IMR-90 (cell line): ENCODE data around the gene UTF1. TPM values are rescaled to one million over a fixed set of nuclear protein-coding genes. Genes with fewer than 3 reads are reported as not detected.

Experiments
- ATAC-seq: fragments of 200-7000 bp; cut with Tn5 transposase; 2 replicates; pipeline ENCODE4 v1.9.1; 2020; ENCODE audit warnings: low read depth, mild to moderate bottlenecking, moderate library complexity
- BruUV-seq: library from RNA; stranded (reverse); fragments of 400-500 nt; replicated peaks from 2 replicates; lab custom pipeline; 2021; lab: Mats Ljungman, UMichigan
- CTCF ChIA-PET: fragments of 300-600 bp; formaldehyde crosslinking; extraction: SDS; loops from one replicate; lab custom pipeline; 2021; ENCODE audit warnings: antibody characterized with exemption; lab: Yijun Ruan, JAX
- POLR2A ChIA-PET: fragments of 300-600 bp; sonication (Branson Sonifier 250); formaldehyde crosslinking; loops from one replicate; lab custom pipeline; 2022; ENCODE audit warnings: antibody characterized with exemption; ENCODE audit not compliant: unreplicated experiment; lab: Charles Lee
- DNase-seq: peaks from one replicate; pipeline ENCODE4 v3.0.0; 2013
- H2AFZ ChIP-seq: replicated peaks from 2 replicates; pipeline ENCODE3; 2013; ENCODE audit warnings: low read length, mild to moderate bottlenecking; ENCODE audit not compliant: poor library complexity
- H2AK5ac ChIP-seq: 2 replicates; pipeline ENCODE4 v1.6.1; 2013; ENCODE audit warnings: low read depth, low read length, inconsistent platforms
- H2AK9ac ChIP-seq: replicated peaks from 2 replicates; pipeline ENCODE3; 2013; ENCODE audit warnings: mild to moderate bottlenecking, low read depth, low read length, moderate library complexity; ENCODE audit not compliant: poor library complexity
- H2BK120ac ChIP-seq: 2 replicates; pipeline ENCODE4 v1.6.1; 2013; ENCODE audit warnings: low read depth, low read length, inconsistent platforms
- H2BK15ac ChIP-seq: 3 replicates; pipeline ENCODE4 v1.6.1; 2013; ENCODE audit warnings: low read depth, low read length, inconsistent platforms
- H2BK20ac ChIP-seq: 2 replicates; pipeline ENCODE4 v1.6.1; 2013; ENCODE audit warnings: low read depth, mild to moderate bottlenecking, inconsistent platforms, low read length, moderate library complexity
- H2BK5ac ChIP-seq: 2 replicates; pipeline ENCODE4 v1.6.1; 2013; ENCODE audit warnings: mild to moderate bottlenecking, low read depth, low read length, inconsistent platforms; ENCODE audit not compliant: poor library complexity, severe bottlenecking
- H3K14ac ChIP-seq: replicated peaks from 2 replicates; pipeline ENCODE4 v1.6.1; 2013; ENCODE audit warnings: low read depth, low read length, inconsistent platforms
- H3K18ac ChIP-seq: 2 replicates; pipeline ENCODE4 v1.6.1; 2013; ENCODE audit warnings: low read depth, low read length, control low read depth
- H3K23ac ChIP-seq: 2 replicates; pipeline ENCODE4 v1.6.1; 2013; ENCODE audit warnings: low read depth, low read length, inconsistent platforms
- H3K27ac ChIP-seq: 2 replicates; pipeline ENCODE4 v1.5.1; 2013; ENCODE audit warnings: mild to moderate bottlenecking, control low read depth, low read length; ENCODE audit not compliant: insufficient read depth
- H3K27me3 ChIP-seq: 2 replicates; pipeline ENCODE4 v1.6.1; 2013; ENCODE audit warnings: low read length; ENCODE audit not compliant: control insufficient read depth, insufficient read depth
- H3K36me3 ChIP-seq: 2 replicates; pipeline ENCODE4 v1.6.1; 2013; ENCODE audit warnings: low read length, mixed read lengths; ENCODE audit not compliant: control insufficient read depth, insufficient read depth
- H3K4ac ChIP-seq: 2 replicates; pipeline ENCODE4 v1.6.1; 2013; ENCODE audit warnings: low read depth, low read length, inconsistent platforms
- H3K4me1 ChIP-seq: 2 replicates; pipeline ENCODE4 v1.6.1; 2013; ENCODE audit warnings: low read length, mixed read lengths; ENCODE audit not compliant: control insufficient read depth, insufficient read depth
- H3K4me2 ChIP-seq: 2 replicates; pipeline ENCODE4 v1.6.1; 2013; ENCODE audit warnings: low read depth, mild to moderate bottlenecking, control low read depth, low read length, moderate library complexity
- H3K4me3 ChIP-seq: 2 replicates; pipeline ENCODE4 v1.5.1; 2013; ENCODE audit warnings: low read depth, mild to moderate bottlenecking, control low read depth, low read length, moderate library complexity; ENCODE audit not compliant: insufficient read depth
- H3K56ac ChIP-seq: 2 replicates; pipeline ENCODE4 v1.6.1; 2013; ENCODE audit warnings: low read length, inconsistent platforms; ENCODE audit not compliant: insufficient read depth; ENCODE audit errors: extremely low read depth
- H3K79me1 ChIP-seq, 2 experiments: 2 replicates each; pipeline ENCODE4 v1.6.1; 2013; ENCODE audit warnings: low read length in 2 of 2, inconsistent platforms in 1 of 2, low read depth in 1 of 2
- H3K9ac ChIP-seq: 2 replicates; pipeline ENCODE4 v1.6.1; 2013; ENCODE audit warnings: low read depth, low read length, control low read depth
- H3K9me1 ChIP-seq: 2 replicates; pipeline ENCODE4 v1.6.1; 2013; ENCODE audit warnings: low read length, inconsistent platforms; ENCODE audit not compliant: insufficient read depth
- H3K9me3 ChIP-seq: 2 replicates; pipeline ENCODE4 v1.6.1; 2013; ENCODE audit warnings: low read length; ENCODE audit not compliant: control insufficient read depth, insufficient read depth
- H4K20me1 ChIP-seq: 2 replicates; pipeline ENCODE4 v1.6.1; 2013; ENCODE audit warnings: low read length, inconsistent platforms; ENCODE audit not compliant: insufficient read depth
- H4K5ac ChIP-seq: 2 replicates; pipeline ENCODE4 v1.6.1; 2013; ENCODE audit warnings: mild to moderate bottlenecking, low read depth, low read length, control low read depth
- H4K8ac ChIP-seq, 2 experiments: 2 replicates each; pipeline ENCODE4 v1.6.1; 2013; ENCODE audit warnings: low read depth in 2 of 2, low read length in 2 of 2, control low read depth in 1 of 2, inconsistent platforms in 1 of 2
- H4K91ac ChIP-seq: 2 replicates; pipeline ENCODE4 v1.6.1; 2013; ENCODE audit warnings: low read depth, low read length, inconsistent platforms; ENCODE audit not compliant: insufficient read depth
- BHLHE40 ChIP-seq: fragments of 150-350 bp; IDR thresholded peaks from 2 replicates; pipeline ENCODE4 v1.6.1; 2016; ENCODE audit warnings: mild to moderate bottlenecking, low read depth, low read length
- CEBPB ChIP-seq: IDR thresholded peaks from 2 replicates; pipeline ENCODE4 v1.6.1; 2012; ENCODE audit warnings: low read depth, low read length, improper control_type of control experiment
- CHD1 ChIP-seq: IDR thresholded peaks from 2 replicates; pipeline ENCODE4 v1.6.1; 2012; ENCODE audit warnings: low read depth, low read length, improper control_type of control experiment
- CTCF ChIP-seq: conservative IDR thresholded peaks from 2 replicates; pipeline ENCODE4 v1.5.1; 2012; ENCODE audit warnings: mild to moderate bottlenecking, low read depth, low read length, improper control_type of control experiment
- ELK1 ChIP-seq: fragments of 150-350 bp; IDR thresholded peaks from 2 replicates; pipeline ENCODE4 v1.6.1; 2016; ENCODE audit warnings: low read depth, mild to moderate bottlenecking, low read length, moderate library complexity, borderline replicate concordance
- FOS ChIP-seq: fragments of 150-350 bp; IDR thresholded peaks from 2 replicates; pipeline ENCODE4 v1.6.1; 2016; ENCODE audit warnings: low read depth, low read length
- MAFK ChIP-seq: IDR thresholded peaks from 2 replicates; pipeline ENCODE4 v1.6.1; 2012; ENCODE audit warnings: low read depth, low read length, improper control_type of control experiment
- MAZ ChIP-seq: IDR thresholded peaks from 2 replicates; pipeline ENCODE4 v1.6.1; 2012; ENCODE audit warnings: low read depth, mild to moderate bottlenecking, low read length, improper control_type of control experiment, moderate library complexity, borderline replicate concordance
- MXI1 ChIP-seq: IDR thresholded peaks from 2 replicates; pipeline ENCODE4 v1.6.1; 2012; ENCODE audit warnings: low read depth, mild to moderate bottlenecking, low read length, moderate library complexity, borderline replicate concordance
- NFE2L2 ChIP-seq: fragments of 150-350 bp; IDR thresholded peaks from 2 replicates; pipeline ENCODE4 v1.6.1; 2016; ENCODE audit warnings: low read depth, mild to moderate bottlenecking, low read length
- POLR2A ChIP-seq: IDR thresholded peaks from 2 replicates; pipeline ENCODE4 v1.6.1; 2012; ENCODE audit warnings: mild to moderate bottlenecking, low read depth, low read length
- RAD21 ChIP-seq: IDR thresholded peaks from 2 replicates; pipeline ENCODE4 v1.6.1; 2012; ENCODE audit warnings: low read length, improper control_type of control experiment
- RCOR1 ChIP-seq: IDR thresholded peaks from 2 replicates; pipeline ENCODE4 v1.6.1; 2012; ENCODE audit warnings: mild to moderate bottlenecking, low read length, improper control_type of control experiment; ENCODE audit not compliant: insufficient replicate concordance
- RFX5 ChIP-seq: IDR thresholded peaks from 2 replicates; pipeline ENCODE4 v1.8.0; 2012; ENCODE audit warnings: low read depth, mild to moderate bottlenecking, low read length, moderate library complexity
- SMC3 ChIP-seq: fragments of 150-350 bp; IDR thresholded peaks from 2 replicates; pipeline ENCODE4 v1.6.1; 2016; ENCODE audit warnings: low read depth, mild to moderate bottlenecking, antibody characterized with exemption, low read length, moderate library complexity
- USF2 ChIP-seq: fragments of 150-350 bp; IDR thresholded peaks from 2 replicates; pipeline ENCODE4 v1.6.1; 2017; ENCODE audit warnings: mild to moderate bottlenecking, antibody characterized with exemption, low read length, low read depth
- WGBS, 2 experiments: methylation state at CpG; one replicate each; pipeline versions ENCODE4 v1.1.5 to v1.1.7; 2013; ENCODE audit warnings: missing lambda C conversion rate in 2 of 2; ENCODE audit not compliant: insufficient read length in 1 of 2; ENCODE audit errors: extremely low coverage in 2 of 2; 5-methylcytosine and 5-hydroxymethylcytosine counted together
- dilution Hi-C: fragments of 300-500 bp; cut with HindIII; formaldehyde crosslinking; loops from one replicate; pipeline ENCODE4 v1.14.3; 2018; ENCODE audit warnings: low sequenced_read_pairs; ENCODE audit not compliant: unreplicated experiment
- in situ Hi-C: fragments of 300-500 bp; cut with MboI; formaldehyde crosslinking; loops from 3 replicates; pipeline ENCODE4 v1.14.3; 2019; ENCODE audit warnings: low sequenced_read_pairs, inconsistent platforms, mixed read lengths
- intact Hi-C: fragments of 100-400 bp; cut with micrococcal nuclease; formaldehyde crosslinking; loops from 2 replicates; pipeline ENCODE4 v1.10.0; 2022
- polyA plus RNA-seq, 3 experiments: library from polyadenylated mRNA; depleted of rRNA; stranded (reverse); fragments of >200 nt; gene quantifications; 2 replicates each; pipeline ENCODE4 v1.2.3, GENCODE V29; 2012; ENCODE audit warnings: low replicate concordance in 1 of 3
- total RNA-seq: library from RNA; depleted of rRNA; stranded (reverse); fragments of >200 nt; gene quantifications from 2 replicates; pipeline ENCODE4 v1.2.3, GENCODE V29; 2012

The UTF1 gene
- total and polyA plus RNA-seq, 2 of the 4 experiments (the other 2 are of a cell fraction) = not detected

- no peaks in the 10 kb centered on the region for H4K20me1 ChIP-seq
- intact Hi-C loops (no loop called here), in situ Hi-C loops (no loop called here), dilution Hi-C loops (no loop called here)
- H2BK20ac ChIP-seq = no peak overlapping the region
- H2BK5ac ChIP-seq = no peak overlapping the region
- no peak overlapping the region for H3K9ac ChIP-seq
- H3K4me1 ChIP-seq = no peaks in the 10 kb centered on the region
- H2AK9ac ChIP-seq = no peak overlapping the region
- no peak overlapping the region for H2AFZ ChIP-seq
- no peak overlapping the region for H3K27ac ChIP-seq
- no peak overlapping the region for H4K91ac ChIP-seq
- no peak overlapping the region for H2BK120ac ChIP-seq
- ChIA-PET POLR2A (no interaction called here), CTCF (no interaction called here)
- no peaks in the 10 kb centered on the region for H3K9me1 ChIP-seq
- BruUV-seq = no TSS peak
- no peak overlapping the region for H2BK15ac ChIP-seq
- H3K18ac ChIP-seq = no peak overlapping the region
- no peak overlapping the region for H3K56ac ChIP-seq
- ATAC-seq = no peak
- H3K14ac ChIP-seq = no peak overlapping the region
- TF ChIP-seq MXI1 (no peak), RAD21 (no peak), NFE2L2 (no peak), ELK1 (no peak), SMC3 (no peak), CHD1 (no peak), USF2 (no peak), POLR2A (no peak), RFX5 (no peak), RCOR1 (no peak), CEBPB (no peak), BHLHE40 (no peak), MAZ (no peak), MAFK (no peak), CTCF (no peak), FOS (no peak)
- WGBS, 2 experiments = 57% methylated on average over 19 of the region's 30 CpGs; no CpG with 5 or more reads in 1 of the 2 experiments
- H3K4ac ChIP-seq = no peak overlapping the region
- no peak overlapping the region for H4K5ac ChIP-seq
- no peak overlapping the region for H3K23ac ChIP-seq
- H3K4me2 ChIP-seq = no peak overlapping the region
- no peaks in the 10 kb centered on the region for H3K9me3 ChIP-seq
- no peak overlapping the region for H3K4me3 ChIP-seq
- no peaks in the 10 kb centered on the region for H3K79me1 ChIP-seq
- no peaks in the 10 kb centered on the region for H3K36me3 ChIP-seq
- H4K8ac ChIP-seq = no peak overlapping the region
- H2AK5ac ChIP-seq = no peak overlapping the region
- DNase-seq = no peak
- H3K27me3 ChIP-seq = peaks cover 31% of the 10 kb centered on the region
Observed at GRCh38 chr10:133226251-133226808, 3.7 kb upstream of the UTF1 start.
